Activated CD8-positive, alpha-beta memory T cell treated with anti-CD3 and anti-CD28 coated beads, Interleukin-2, amount 50 U/mL, for 48 hours (primary cell): ENCODE data around the gene MTA1.
A peak's percentile ranks its signal among the peaks of the same experiment; 100 is the strongest.

Experiments used
- DNase-seq: peaks from one replicate; pipeline ENCODE4 v3.0.0-alpha.2; 2020

MTA1 gene

GRCh38 chr14:105490267-105490571 is 70.6 kb downstream of the MTA1 start:
- DNase-seq: no peak

GRCh38 chr14:105490572-105491365 is 71.1 kb downstream of the MTA1 start, which contains the start of gene TEDC1:
TEDC1 (plus strand) TSS chr14:105491246; CDS start chr14:105491376, 130 bp downstream.
- peak; percentile 99 for DNase-seq

- DNase-seq: peak; percentile 98
Observed at GRCh38 chr14:105491366-105491973, 71.8 kb downstream of the MTA1 start.

- no peak for DNase-seq
Observed at GRCh38 chr14:105492031-105492970, 72.7 kb downstream of the MTA1 start.

GRCh38 chr14:105492971-105493871 is 73.6 kb downstream of the MTA1 start:
- no peak for DNase-seq

GRCh38 chr14:105493921-105494605 is 74.4 kb downstream of the MTA1 start:
- no peak for DNase-seq

- no peak for DNase-seq
Observed at GRCh38 chr14:105494606-105494929, 74.9 kb downstream of the MTA1 start.

- no peak for DNase-seq
Observed at GRCh38 chr14:105495101-105495989, 75.7 kb downstream of the MTA1 start.

GRCh38 chr14:105495990-105496830 is 76.6 kb downstream of the MTA1 start:
- DNase-seq: no peak

GRCh38 chr14:105496831-105497591 is 77.4 kb downstream of the MTA1 start:
- peak; percentile 52 for DNase-seq

- DNase-seq: no peak
Observed at GRCh38 chr14:105497671-105498429, 78.2 kb downstream of the MTA1 start.

- DNase-seq: no peak
Observed at GRCh38 chr14:105498430-105499255, 79.0 kb downstream of the MTA1 start.

GRCh38 chr14:105499256-105500035 is 79.8 kb downstream of the MTA1 start:
- peak; percentile 47 for DNase-seq

- no peak for DNase-seq
Observed at GRCh38 chr14:105500036-105500725, 80.6 kb downstream of the MTA1 start.

GRCh38 chr14:105500726-105501101 is 81.1 kb downstream of the MTA1 start:
- DNase-seq: no peak
